Karpas-422 (cell line): Measurements from ENCODE around the gene CMBL. TPM values are rescaled to one million over a fixed set of nuclear protein-coding genes. Genes with fewer than 3 reads are reported as not detected.
A peak's percentile ranks its signal among the peaks of the same experiment; 100 is the strongest.
"Not testable (repeated sequence)": the region's sequence is repeated elsewhere in the genome, so short reads cannot be mapped to it uniquely, and the experiment has no call there.

Experiments used
- DNase-seq: peaks from one replicate; pipeline ENCODE4 v3.0.0-alpha.2; 2015
- H2AFZ ChIP-seq: fragments of 200-600 bp; sonication (generic); 2 replicates; pipeline ENCODE4 v1.6.1; 2014; ENCODE audit warnings: antibody characterized with exemption, low read length, mixed read lengths
- H3K27ac ChIP-seq: fragments of 200-600 bp; sonication (generic); 2 replicates; pipeline ENCODE4 v1.5.1; 2014; ENCODE audit warnings: mild to moderate bottlenecking, low read length, moderate library complexity
- H3K27me3 ChIP-seq: fragments of 200-600 bp; sonication (generic); 2 replicates; pipeline ENCODE4 v1.6.1; 2014; ENCODE audit warnings: low read length, mixed read lengths
- H3K36me3 ChIP-seq: fragments of 200-600 bp; sonication (generic); 2 replicates; pipeline ENCODE4 v1.6.1; 2014; ENCODE audit warnings: low read length, mixed read lengths; ENCODE audit not compliant: insufficient read depth
- H3K4me1 ChIP-seq: fragments of 200-600 bp; sonication (generic); 2 replicates; pipeline ENCODE4 v1.6.1; 2014; ENCODE audit warnings: mild to moderate bottlenecking, low read length, mixed read lengths
- H3K4me2 ChIP-seq: fragments of 200-600 bp; sonication (generic); 2 replicates; pipeline ENCODE4 v1.6.1; 2014; ENCODE audit warnings: low read length, low read depth, mild to moderate bottlenecking; ENCODE audit not compliant: poor library complexity, severe bottlenecking
- H3K4me3 ChIP-seq: fragments of 200-600 bp; sonication (generic); 2 replicates; pipeline ENCODE4 v1.5.1; 2014; ENCODE audit warnings: mild to moderate bottlenecking, antibody characterized with exemption, low read length, mixed read lengths
- H3K79me2 ChIP-seq: fragments of 200-600 bp; sonication (generic); 2 replicates; pipeline ENCODE4 v1.6.1; 2014; ENCODE audit warnings: mild to moderate bottlenecking, low read length, mixed read lengths
- H3K9ac ChIP-seq: fragments of 200-600 bp; sonication (generic); 2 replicates; pipeline ENCODE4 v1.6.0; 2014; ENCODE audit warnings: low read length
- H3K9me2 ChIP-seq: fragments of 200-600 bp; sonication (generic), shearing (Covaris generic); replicated peaks from 2 replicates; pipeline ENCODE4 v1.6.0; 2014; ENCODE audit warnings: mild to moderate bottlenecking, low read length, moderate library complexity; ENCODE audit not compliant: insufficient read depth
- H3K9me3 ChIP-seq: fragments of 300-700, 200-600 bp; sonication (generic); 2 replicates; pipeline ENCODE4 v1.6.1; 2014; ENCODE audit warnings: low read length, mixed read lengths
- H4K20me1 ChIP-seq: fragments of 200-600 bp; sonication (generic); 2 replicates; pipeline ENCODE4 v1.6.1; 2014; ENCODE audit warnings: mild to moderate bottlenecking, antibody characterized with exemption, low read length, low read depth; ENCODE audit not compliant: insufficient read depth
- total RNA-seq: library from RNA; depleted of rRNA; stranded (reverse); fragments of >200 nt; shearing (Covaris generic); gene quantifications from 2 replicates; pipeline ENCODE4 v1.2.3, GENCODE V29; 2014; ENCODE audit warnings: low replicate concordance

Gene CMBL
- total RNA-seq, 1 experiment from 2014 or later, result not detected

DNA sequence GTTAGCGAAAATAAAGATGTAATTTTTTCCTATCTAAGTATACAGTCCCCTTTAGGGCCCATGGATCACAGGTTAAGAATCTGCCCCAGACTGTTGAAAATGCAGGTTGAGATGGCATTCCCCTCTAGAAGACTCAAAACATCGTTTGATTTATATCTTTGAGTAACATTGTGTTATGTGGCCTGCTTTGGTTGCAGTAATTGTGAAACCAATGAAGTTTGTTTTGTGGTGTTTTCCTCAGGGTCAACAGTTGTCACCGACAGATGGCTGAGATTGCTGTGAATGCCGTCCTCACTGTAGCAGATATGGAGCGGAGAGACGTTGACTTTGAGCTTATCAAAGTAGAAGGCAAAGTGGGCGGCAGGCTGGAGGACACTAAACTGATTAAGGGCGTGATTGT, 49.8 kb downstream of the CMBL start:
- Histone ChIP-seq H3K9ac (no peak overlapping the region), H3K4me1 (no peaks in the 10 kb centered on the region), H3K36me3 (peaks cover 87% of the 10 kb centered on the region), H3K79me2 (peaks cover 36% of the 10 kb centered on the region), H3K9me2 (no peaks in the 10 kb centered on the region), H3K4me2 (no peak overlapping the region), H4K20me1 (peaks cover 46% of the 10 kb centered on the region), H3K27me3 (no peaks in the 10 kb centered on the region), H2AFZ (no peak overlapping the region), H3K27ac (no peak overlapping the region), H3K4me3 (no peak overlapping the region), H3K9me3 (no peaks in the 10 kb centered on the region)
- no peak for DNase-seq

DNA sequence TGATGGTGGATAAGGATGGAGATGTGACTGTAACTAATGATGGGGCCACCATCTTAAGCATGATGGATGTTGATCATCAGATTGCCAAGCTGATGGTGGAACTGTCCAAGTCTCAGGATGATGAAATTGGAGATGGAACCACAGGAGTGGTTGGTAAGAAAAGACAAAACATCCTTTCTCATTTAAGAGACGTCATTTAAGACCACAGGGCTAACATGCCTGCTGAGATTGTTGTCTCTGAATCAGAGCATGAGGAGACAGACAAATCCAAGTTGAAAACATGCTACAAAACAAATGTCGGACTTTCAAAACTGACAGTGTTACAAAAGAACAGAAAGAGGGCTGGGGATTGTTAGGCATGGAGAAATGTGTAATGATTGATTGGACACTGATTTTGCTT, 53.0 kb downstream of the CMBL start:
- H3K4me1 ChIP-seq, result peaks cover 10% of the 10 kb centered on the region
- H3K9ac ChIP-seq, result no peak overlapping the region
- peaks cover 53% of the 10 kb centered on the region for H4K20me1 ChIP-seq
- no peak for DNase-seq
- peaks cover 72% of the 10 kb centered on the region for H3K36me3 ChIP-seq
- no peaks in the 10 kb centered on the region for H3K9me2 ChIP-seq
- H3K79me2 ChIP-seq, result peaks cover 63% of the 10 kb centered on the region
- H3K4me3 ChIP-seq, result no peak overlapping the region
- no peak overlapping the region for H2AFZ ChIP-seq
- no peak overlapping the region for H3K27ac ChIP-seq
- H3K9me3 ChIP-seq, result no peaks in the 10 kb centered on the region
- H3K27me3 ChIP-seq, result no peaks in the 10 kb centered on the region
- no peak overlapping the region for H3K4me2 ChIP-seq

DNA sequence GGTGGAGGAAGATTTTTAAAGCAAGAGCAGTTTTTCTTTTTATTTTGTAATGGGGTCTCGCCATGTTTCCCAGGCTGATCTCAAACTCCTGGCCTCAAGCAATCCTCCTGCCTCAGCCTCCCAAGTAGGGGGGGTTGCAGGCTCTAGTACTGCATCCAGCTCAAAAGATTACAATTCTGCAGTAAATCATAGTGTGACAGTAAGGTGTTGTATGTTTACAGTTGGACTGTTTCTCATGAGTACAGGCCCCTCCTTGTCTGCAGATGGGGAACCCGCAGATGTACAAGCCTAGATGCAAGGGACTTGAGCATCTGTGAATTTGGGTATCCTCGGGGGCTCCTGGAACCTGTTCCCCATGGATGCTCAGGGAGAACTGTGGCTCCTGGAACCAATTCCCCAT, 54.3 kb downstream of the CMBL start:
- Histone ChIP-seq H3K9ac (no peak overlapping the region), H4K20me1 (peaks cover 52% of the 10 kb centered on the region), H3K9me3 (no peaks in the 10 kb centered on the region), H3K4me2 (no peak overlapping the region), H3K79me2 (peaks cover 75% of the 10 kb centered on the region), H3K9me2 (no peaks in the 10 kb centered on the region), H3K4me1 (peaks cover 16% of the 10 kb centered on the region), H3K27me3 (no peaks in the 10 kb centered on the region), H3K4me3 (no peak overlapping the region), H3K36me3 (peaks cover 61% of the 10 kb centered on the region), H2AFZ (no peak overlapping the region), H3K27ac (no peak overlapping the region)
- DNase-seq, result no peak

DNA sequence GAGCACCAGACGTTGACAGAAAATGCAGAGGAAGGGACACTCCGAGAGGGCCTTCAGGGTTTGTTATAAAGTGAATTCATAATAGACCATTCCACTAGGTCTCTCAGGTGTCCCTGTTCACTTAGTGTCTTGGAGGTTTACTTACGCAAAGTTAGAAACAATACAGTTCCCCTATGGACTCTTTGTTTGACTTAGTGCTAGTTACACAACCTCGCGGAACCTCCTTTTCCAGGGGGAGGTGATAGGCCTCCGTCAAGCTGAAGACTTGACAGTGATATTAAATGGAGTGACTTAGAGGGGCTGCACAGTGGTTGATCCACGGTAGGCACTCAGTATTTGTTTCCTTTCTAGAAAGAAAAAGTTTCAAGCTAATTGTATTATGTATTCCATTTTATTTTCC, 56.3 kb downstream of the CMBL start:
- Histone ChIP-seq H3K4me1 (peaks cover 22% of the 10 kb centered on the region), H3K36me3 (peaks cover 41% of the 10 kb centered on the region), H3K9me3 (no peaks in the 10 kb centered on the region), H2AFZ (no peak overlapping the region), H3K27ac (peak overlapping the region; percentile 91), H4K20me1 (peaks cover 52% of the 10 kb centered on the region), H3K4me2 (peak overlapping the region; percentile 91), H3K9me2 (no peaks in the 10 kb centered on the region), H3K4me3 (peak overlapping the region; percentile 79), H3K79me2 (peaks cover 94% of the 10 kb centered on the region), H3K27me3 (no peaks in the 10 kb centered on the region), H3K9ac (peak overlapping the region; percentile 83)
- no peak for DNase-seq

DNA sequence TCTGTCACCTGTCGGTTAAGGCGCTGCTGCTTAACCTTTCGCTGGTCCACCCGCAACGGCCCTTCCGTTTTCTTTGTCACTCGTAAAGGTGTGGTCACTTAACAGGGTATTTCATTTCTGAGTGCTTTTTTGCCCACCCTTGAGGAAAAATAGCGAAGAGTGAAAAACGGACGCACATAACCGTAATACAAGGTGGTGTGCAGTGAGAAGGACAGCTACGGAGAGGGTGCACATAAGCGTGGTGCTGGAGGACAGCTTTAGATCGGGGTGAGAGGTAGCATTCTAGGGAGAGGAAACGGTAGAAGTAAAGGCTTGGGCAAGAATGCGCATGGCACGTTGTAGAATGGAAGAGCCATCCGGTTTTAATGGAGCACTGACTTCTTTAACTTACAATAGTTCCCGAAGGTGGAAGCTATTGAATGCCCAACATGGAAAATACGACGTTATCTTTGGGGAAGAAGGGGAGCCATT, 56.9 kb downstream of the CMBL start:
- Histone ChIP-seq H3K4me3 (peak overlapping the region; percentile 79), H3K4me1 (peaks cover 22% of the 10 kb centered on the region), H3K9me2 (no peaks in the 10 kb centered on the region), H3K36me3 (peaks cover 35% of the 10 kb centered on the region), H3K27ac (peak overlapping the region; percentile 91), H3K79me2 (peaks cover 88% of the 10 kb centered on the region), H3K27me3 (no peaks in the 10 kb centered on the region), H2AFZ (no peak overlapping the region), H3K9ac (peak overlapping the region; percentile 83), H3K9me3 (no peaks in the 10 kb centered on the region), H3K4me2 (peak overlapping the region; percentile 91), H4K20me1 (peaks cover 47% of the 10 kb centered on the region)
- peak; percentile 69 for DNase-seq

DNA sequence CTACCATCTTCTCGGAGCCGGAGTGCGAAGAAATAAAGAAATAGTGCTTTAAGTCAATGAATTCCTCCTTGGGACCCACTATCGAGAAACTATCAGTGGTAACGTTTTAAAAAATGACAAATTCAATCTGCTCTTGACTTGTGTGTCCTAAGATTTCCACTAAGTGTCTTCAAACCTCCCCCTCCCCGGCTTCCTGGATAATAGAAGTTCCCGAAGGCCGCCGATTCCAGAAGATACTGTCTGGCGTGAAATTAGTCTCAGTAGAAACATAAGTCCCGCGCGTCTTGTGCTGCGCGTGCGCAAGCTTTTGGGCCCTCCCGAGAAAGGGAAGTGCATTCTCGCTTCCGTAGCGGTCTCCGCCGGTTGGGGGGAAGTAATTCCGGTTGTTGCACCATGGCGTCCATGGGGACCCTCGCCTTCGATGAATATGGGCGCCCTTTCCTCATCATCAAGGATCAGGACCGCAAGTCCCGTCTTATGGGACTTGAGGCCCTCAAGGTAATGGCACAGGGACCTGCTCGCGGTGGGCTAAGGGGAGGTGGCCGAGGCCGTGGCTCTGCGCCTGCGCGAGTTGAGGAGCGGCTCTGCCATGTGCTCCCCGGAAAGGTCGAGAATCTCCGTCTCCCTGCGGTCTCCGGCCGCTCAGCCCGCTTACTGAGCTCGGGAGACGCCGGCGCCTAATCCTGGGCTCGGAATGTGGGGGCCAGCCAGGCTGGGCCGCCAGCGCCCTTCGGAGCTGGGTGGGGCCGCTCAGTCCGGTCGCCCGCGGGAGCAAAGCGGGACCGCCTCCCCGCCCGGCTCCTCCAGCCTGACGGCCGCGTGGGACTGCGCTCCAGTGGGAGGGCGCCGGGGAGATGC, 57.5 kb downstream of the CMBL start, which contains the start of gene CCT5:
Gene CCT5, plus strand, starts transcription at position 333 of the 858 bp plus-strand sequence. Its CDS starts 61 bp downstream, at position 394.
- Histone ChIP-seq H3K9me2 (no peaks in the 10 kb centered on the region), H3K4me1 (peaks cover 22% of the 10 kb centered on the region), H3K4me3 (peak within 1 kb of the TSS; percentile 79), H3K79me2 (peaks cover 82% of the 10 kb centered on the region), H3K27me3 (no peaks in the 10 kb centered on the region), H2AFZ (peak within 1 kb of the TSS; percentile 88), H3K9ac (peak within 1 kb of the TSS; percentile 83), H4K20me1 (peaks cover 41% of the 10 kb centered on the region; the same call in 1 of the 2 replicates), H3K9me3 (no peaks in the 10 kb centered on the region), H3K27ac (peak within 1 kb of the TSS; percentile 91), H3K4me2 (peak within 1 kb of the TSS; percentile 91), H3K36me3 (peaks cover 29% of the 10 kb centered on the region)
- DNase-seq, result peak; percentile 99

DNA sequence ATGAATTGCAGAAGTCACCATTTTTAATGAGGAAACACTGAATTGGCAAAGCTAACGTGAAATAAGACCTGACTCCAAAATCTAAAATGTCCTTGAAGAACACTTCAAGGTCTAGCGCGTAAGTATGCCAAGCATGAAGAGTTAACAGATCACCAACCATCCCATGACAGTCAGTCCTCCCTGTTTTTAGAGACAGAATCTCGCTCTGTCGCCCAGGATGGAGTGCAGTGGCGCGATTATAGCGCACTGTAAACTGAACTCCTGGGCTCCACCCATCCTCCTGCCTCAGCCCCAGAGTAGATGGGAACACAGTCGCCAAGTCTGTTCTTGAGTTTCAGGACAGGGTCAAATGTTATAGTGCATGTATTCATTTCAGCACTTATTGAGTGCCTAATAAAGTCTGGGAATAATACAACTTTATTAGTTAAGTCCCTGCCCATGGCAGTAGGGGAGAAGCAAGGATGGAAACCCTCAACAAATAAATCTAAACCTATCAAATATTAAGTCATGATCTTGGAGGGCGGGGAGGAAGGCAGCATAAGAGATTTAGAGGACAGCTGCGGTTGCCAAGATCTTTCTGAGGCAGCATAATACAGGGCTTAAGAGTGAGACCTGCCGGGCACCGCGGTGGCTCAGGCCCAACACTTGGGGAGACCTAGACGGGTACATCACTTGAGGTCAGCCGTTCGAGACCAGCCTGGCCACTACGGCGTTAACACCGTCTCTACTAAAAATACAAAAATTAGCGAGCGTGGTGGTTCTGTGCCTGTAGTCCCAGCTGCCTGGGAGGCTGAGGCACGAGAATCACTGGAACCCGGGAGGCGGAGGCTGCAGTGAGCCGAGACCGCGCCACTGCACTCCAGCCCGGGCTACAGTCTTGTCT, 59.1 kb downstream of the CMBL start:
- DNase-seq, result no peak
- peaks cover 22% of the 10 kb centered on the region for H3K4me1 ChIP-seq

DNA sequence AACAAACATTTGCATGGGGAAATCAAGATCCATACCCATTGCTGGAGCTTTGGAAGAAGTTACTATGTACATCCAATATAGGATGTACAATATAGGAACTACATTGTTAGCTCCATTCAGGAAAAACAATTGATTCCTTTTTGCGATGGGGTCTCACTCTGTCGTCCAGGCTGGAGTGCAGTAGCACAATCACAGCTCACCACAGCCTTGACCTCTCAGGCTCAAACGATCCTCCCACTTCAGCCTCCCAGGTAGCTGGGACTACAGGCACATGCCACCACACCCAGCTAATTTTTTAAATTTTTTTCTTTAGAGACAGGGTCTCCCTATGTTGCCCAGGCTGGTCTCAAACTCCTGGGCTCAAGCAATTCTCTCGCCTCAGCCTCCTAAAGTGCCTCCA, 60.5 kb downstream of the CMBL start:
- H3K4me3 ChIP-seq, H3K9me3 ChIP-seq, H3K36me3 ChIP-seq, H3K9me2 ChIP-seq, H3K9ac ChIP-seq, DNase-seq, H3K27ac ChIP-seq, H3K27me3 ChIP-seq, H2AFZ ChIP-seq, H3K4me2 ChIP-seq: not testable (repeated sequence)
- Histone ChIP-seq H3K4me1 (peaks cover 21% of the 10 kb centered on the region), H4K20me1 (peaks cover 13% of the 10 kb centered on the region; the same call in 1 of the 2 replicates), H3K79me2 (peaks cover 52% of the 10 kb centered on the region)

More for the DNA sequence above, 59.1 kb downstream of the CMBL start:
- peaks cover 66% of the 10 kb centered on the region for H3K79me2 ChIP-seq
- peak overlapping the region; percentile 91 for H3K27ac ChIP-seq
- peak overlapping the region; percentile 91 for H3K4me2 ChIP-seq
- peak overlapping the region; percentile 83 for H3K9ac ChIP-seq
- no peaks in the 10 kb centered on the region for H3K27me3 ChIP-seq
- peaks cover 26% of the 10 kb centered on the region; the same call in 1 of the 2 replicates for H4K20me1 ChIP-seq
- H2AFZ ChIP-seq, result peak overlapping the region; percentile 88; the same call in 1 of the 2 replicates
- H3K9me2 ChIP-seq, result no peaks in the 10 kb centered on the region
- H3K4me3 ChIP-seq, result peak overlapping the region; percentile 79
- H3K36me3 ChIP-seq, result peaks cover 13% of the 10 kb centered on the region
- no peaks in the 10 kb centered on the region for H3K9me3 ChIP-seq
